Stimulated activated CD4-positive, alpha-beta T cell treated with anti-CD3 and anti-CD28 coated beads, Interleukin-2, amount 100 ng/mL, for 4 hours (primary cell): Measurements from ENCODE around the gene STEEP1.

Experiments
- DNase-seq: peaks from one replicate; pipeline ENCODE4 v3.0.0-alpha.2; 2020; ENCODE audit warnings: low read depth

STEEP1 gene

GRCh38 chrX:119565107-119565663 lies at the start of gene STEEP1:
Gene STEEP1, minus strand, starts transcription at chrX:119565409. Its CDS starts 54 bp downstream, at chrX:119565355.
- peak; percentile 80 for DNase-seq

GRCh38 chrX:119614776-119615175 lies 49.6 kb upstream of the STEEP1 start:
- no peak for DNase-seq

GRCh38 chrX:119607018-119607389 lies 41.8 kb upstream of the STEEP1 start:
- no peak for DNase-seq

- peak; percentile 83 for DNase-seq
These were observed 41.2 kb upstream of the STEEP1 start, which contains the start of gene NKRF for GRCh38 chrX:119606280-119607017. Gene NKRF, minus strand, starts transcription at chrX:119606424.

DNA sequence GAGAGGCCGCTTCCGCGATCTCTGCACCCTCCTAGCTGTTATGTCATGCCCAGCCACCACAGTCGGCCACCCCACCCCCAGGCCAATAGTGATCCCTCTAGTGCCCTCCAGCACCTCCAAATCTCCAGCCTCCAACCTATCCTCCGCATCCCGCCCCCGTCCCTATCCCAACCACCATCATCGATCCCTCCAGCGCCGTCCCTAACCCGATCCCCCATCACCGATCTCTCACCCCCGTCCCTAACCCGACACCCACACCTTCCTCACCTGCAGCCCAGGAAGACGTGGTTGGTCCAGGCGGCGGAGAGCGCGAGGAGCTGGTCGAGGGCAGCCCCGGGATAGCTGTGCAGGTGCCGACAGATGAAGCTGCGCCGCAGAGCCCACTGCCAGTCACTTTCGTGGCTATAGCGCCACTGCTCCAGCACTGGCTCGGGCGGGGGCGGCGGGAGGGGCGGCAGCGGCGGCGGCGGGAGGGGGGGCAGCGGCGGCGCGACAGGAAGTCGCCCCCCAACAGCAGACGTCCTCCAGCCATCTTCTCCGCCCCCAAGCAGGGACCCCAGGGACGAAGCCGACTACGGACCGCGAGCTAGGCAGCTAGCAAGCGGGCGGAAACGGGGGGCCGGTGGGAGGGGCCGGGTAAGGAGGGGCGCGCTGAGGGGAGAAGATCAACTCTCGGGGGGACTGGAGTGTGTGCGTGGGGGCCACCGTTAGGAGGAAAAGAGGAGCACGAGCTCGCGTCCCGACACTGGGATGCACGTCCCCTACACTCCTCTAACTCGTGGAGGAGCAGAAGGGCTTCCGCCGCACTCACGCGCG lies 40.5 kb upstream of the STEEP1 start:
- peak; percentile 22 for DNase-seq

DNA sequence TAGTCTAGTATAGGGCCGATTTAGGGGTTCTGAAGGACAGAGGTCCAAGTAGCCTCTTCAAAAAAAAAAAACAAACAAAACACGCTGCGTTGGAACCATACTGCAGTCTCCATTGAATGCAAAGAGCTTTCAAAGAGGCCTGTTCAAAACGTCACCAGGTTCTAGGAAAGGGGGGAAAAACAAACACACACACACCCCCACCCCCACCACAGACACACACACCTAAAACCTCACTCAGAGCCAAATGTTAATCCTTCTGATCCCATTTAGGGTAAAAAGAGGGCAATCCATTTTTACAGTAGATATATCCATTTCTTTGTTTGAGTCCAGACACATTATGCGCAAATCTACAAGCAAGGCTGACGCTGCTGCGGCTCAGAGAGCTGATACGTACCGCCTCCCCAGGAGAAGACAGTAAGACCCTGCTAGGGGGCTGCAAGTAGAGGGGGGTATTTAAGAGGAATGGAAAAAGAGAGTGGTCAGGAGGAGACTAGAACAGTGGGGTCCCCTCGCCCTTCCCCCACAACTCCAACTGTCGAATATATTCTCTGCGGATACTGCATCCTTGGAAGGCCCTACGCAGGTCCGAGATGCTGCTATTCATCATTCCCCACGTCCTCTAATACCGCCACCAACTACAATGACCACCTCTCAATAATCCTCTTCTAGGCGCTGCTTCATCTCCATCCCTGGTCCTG lies 39.7 kb upstream of the STEEP1 start:
- no peak for DNase-seq

- DNase-seq = no peak
These were observed 37.6 kb upstream of the STEEP1 start for GRCh38 chrX:119602701-119603255.

- no peak for DNase-seq
These were observed 24.6 kb upstream of the STEEP1 start for GRCh38 chrX:119589810-119590209.

DNA sequence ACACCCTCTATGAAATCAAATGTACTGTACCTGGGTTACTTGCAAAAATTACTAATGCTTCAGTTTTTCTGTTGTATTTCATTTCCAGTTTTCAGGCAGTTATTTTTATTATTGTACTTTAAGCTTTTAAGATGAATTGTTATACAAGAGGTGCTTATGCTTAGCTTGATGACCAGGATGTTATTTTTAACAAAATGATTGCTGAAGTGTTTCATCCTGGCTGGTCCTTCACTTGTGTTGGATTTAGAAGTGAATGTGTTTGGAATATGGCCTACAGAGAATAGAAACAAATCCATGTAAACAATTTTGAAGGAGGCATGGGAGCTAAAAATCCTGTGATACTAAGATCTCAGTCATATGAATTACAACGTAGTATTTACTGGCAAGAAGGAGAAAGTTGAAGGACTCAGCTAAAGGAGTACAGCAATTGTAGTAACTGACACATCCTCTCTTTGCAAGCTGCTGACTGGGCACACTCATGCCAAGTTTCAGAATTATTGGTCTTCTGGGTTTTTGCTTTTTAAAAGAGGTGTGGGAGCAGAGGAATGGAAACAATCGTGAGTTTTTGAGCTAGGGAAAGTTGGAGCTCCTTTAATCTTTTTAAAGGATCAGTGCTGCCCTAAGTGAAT lies 18.3 kb upstream of the STEEP1 start:
- no peak for DNase-seq

GRCh38 chrX:119579414-119579813 lies 14.2 kb upstream of the STEEP1 start:
- no peak for DNase-seq

DNA sequence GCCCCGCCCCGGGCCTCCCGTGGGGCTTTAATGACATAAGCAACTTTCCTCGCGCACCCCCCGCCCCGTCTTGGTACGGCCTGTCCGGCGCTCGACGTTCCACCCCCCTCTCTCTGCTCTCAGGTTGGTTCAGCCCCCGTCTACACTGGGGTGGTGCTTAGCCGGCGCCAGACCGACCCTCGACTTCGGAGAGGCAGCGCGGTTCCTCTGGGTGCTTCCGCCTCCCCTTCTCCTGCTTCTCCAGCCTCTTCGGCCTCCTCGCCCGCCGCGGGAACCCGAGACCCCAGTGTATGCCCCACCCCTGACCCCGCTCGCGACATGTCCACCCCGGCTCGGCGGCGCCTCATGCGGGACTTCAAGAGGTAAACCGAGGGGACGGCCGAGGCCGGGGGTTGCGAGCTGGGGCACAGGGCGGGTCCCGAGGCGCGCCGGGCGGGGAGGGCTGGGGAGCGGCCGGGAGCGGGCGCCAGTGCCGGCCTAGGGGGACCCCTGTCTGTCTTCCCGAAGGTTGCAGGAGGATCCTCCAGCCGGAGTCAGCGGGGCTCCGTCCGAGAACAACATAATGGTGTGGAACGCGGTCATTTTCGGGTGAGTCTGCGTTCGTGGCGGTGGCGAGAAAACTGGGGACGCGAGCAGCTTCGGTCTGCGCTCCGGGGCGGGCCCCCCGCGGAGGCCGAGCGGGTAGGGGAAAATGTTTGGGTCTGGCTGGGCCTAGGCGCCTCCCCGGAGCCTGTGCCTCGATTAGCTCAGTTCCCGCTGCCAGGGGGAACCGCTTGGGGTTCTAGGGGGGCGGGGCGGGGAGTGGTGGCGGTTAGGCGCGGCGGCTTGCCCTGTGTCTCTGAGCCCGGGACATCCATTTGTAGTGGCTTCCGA lies 9.4 kb upstream of the STEEP1 start, which contains the start of gene UBE2A:
UBE2A (plus strand) TSS at position 170 of the 873 bp plus-strand sequence; CDS start at position 319, 149 bp downstream.
- DNase-seq = peak; percentile 85

DNA sequence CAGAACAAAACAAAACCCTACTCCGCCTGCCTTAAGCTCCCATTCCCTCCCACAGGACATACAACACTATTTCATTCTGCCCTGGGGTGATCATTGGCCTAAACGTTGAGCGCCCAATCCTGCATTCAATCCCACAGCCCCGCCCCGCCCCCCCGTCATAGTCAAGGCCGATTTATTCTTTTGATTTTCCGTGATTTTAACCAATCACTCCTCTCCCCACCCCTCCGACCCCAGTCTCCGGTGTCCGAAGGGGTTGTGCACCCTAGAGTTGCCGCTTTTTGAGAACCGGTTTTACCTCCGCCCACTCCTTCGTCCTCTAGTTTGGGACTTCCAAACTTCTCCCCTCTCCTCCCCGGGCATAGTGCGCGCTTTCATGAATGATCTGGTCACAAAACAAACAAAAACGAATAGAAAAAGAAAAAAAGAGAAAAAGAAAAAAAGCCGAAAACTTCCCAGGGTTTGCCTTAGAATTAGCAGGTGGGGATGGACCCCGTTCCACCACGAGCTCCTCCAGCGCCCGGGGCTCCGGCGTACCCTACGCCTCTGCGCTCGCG lies 8.7 kb upstream of the STEEP1 start:
- DNase-seq = no peak

GRCh38 chrX:119573222-119573621 lies 8.0 kb upstream of the STEEP1 start:
- no peak for DNase-seq

DNA sequence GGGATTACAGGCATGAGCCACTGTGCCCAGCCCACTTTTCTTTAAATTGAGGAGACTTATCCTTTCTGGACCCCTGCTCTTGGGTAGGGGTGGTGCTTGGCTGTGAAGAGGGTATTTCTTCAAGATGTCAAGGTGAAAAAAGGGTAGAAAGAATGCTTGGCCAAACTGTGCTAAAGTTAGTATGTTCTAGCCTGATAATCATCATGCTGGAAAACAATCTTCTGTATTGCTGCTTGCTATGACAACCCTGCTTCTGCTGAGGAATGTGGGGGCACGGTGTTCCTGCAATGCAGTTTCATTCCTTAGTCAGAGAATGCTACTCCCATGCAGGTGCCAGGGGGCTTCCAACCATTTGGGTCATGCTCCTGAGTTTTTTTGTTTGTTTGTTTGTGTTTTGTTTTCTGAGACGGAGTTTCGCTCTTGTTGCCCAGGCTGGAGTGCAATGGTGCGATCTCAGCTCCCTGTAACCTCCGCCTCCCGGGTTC lies 5.2 kb upstream of the STEEP1 start:
- no peak for DNase-seq

GRCh38 chrX:119552508-119552907 lies 12.7 kb downstream of the STEEP1 start:
- DNase-seq = no peak

- no peak for DNase-seq
These were observed 15.7 kb downstream of the STEEP1 start for GRCh38 chrX:119549327-119550016.

DNA sequence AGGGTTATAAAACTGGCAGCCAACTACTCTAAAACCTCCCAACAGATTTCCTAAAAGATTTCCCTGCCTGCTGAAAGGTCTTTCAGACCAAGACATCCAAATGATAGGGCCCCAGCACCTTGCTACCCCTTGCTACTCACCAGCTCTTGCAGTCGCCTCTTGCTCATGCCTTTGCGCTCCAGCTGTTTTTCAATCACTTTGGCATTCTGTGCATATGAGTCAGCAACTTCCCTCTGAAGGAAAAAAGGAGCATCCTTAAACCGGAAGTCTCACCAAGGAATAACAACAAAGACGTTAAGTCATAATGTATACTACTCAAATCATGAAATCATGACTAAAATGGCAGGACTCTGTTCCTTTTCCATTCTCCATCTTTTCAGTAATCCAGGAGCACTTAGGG lies 24.0 kb downstream of the STEEP1 start:
- DNase-seq = no peak

DNA sequence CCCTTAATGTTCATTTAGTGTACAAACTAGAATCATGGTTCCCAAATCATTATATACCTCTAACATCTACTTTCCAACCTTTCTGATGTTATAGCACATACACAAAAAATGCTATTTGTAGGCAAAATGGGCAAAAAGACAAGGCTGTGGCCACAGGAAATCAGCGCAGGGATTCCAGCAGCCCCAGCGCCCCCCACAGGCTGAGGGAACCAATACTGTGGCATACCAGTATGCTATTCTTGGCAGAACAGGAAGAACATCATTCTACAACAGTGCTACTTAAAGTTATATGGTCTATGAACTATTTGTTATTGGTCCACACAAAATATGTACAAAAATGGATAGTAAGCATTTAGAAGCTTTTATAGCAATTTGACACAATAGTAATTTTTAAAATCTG lies 25.3 kb downstream of the STEEP1 start:
- DNase-seq = no peak

DNA sequence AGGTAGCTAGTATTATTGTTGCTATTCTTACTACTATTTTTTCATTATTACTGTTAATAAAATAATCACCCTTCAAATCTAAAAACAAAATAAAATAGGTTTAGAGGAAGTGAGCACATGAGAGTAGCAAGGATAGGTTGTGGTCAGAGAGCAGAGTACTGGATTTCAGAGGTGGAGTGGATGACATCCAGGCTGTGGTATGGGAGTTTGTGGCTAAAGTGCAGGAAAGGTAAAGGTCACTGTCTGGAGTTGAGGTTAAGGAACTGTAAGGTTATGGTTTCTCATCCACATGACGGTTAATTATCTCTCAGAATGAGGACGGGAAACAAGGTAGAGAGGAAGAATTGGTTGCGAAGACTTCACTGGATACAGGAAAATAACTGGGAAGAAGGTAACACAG lies 27.7 kb downstream of the STEEP1 start:
- no peak for DNase-seq
